Neural cell (in vitro differentiated cells): ENCODE data around the gene RTTN. TPM values are rescaled to one million over a fixed set of nuclear protein-coding genes. Genes with fewer than 3 reads are reported as not detected.

Source experiments
- H2AFZ ChIP-seq: fragments of 200-600, 300-800 bp; sonication (generic), shearing (Covaris generic); 2 replicates; pipeline ENCODE4 v1.6.0; 2014; ENCODE audit warnings: low read depth, mild to moderate bottlenecking, antibody characterized with exemption, low read length, moderate library complexity
- H3F3A ChIP-seq: fragments of 200-600 bp; shearing (Covaris generic); 2 replicates; pipeline ENCODE4 v1.6.1; 2016; ENCODE audit warnings: mild to moderate bottlenecking, moderate library complexity, mixed read lengths, antibody characterized with exemption, low read length; ENCODE audit not compliant: insufficient read depth, poor library complexity, severe bottlenecking
- H3K27ac ChIP-seq: fragments of 200-600, 300-800 bp; sonication (generic), shearing (Covaris generic); 2 replicates; pipeline ENCODE4 v1.5.1; 2014; ENCODE audit warnings: mild to moderate bottlenecking, low read length, moderate library complexity
- H3K27me3 ChIP-seq: fragments of 300-800, 200-600 bp; sonication (generic), shearing (Covaris generic); 2 replicates; pipeline ENCODE4 v1.6.0; 2014; ENCODE audit warnings: mild to moderate bottlenecking, low read depth, low read length, moderate library complexity; ENCODE audit not compliant: insufficient read depth
- H3K36me3 ChIP-seq: fragments of 300-800, 200-600 bp; sonication (generic), shearing (Covaris generic); 2 replicates; pipeline ENCODE4 v1.5.1; 2014; ENCODE audit warnings: mild to moderate bottlenecking, antibody characterized with exemption, low read length, moderate library complexity; ENCODE audit not compliant: insufficient read depth
- H3K4me2 ChIP-seq: fragments of 300-800, 200-600 bp; sonication (generic), shearing (Covaris generic); 2 replicates; pipeline ENCODE4 v1.6.0; 2014; ENCODE audit warnings: mild to moderate bottlenecking, low read length
- H3K4me3 ChIP-seq: fragments of 300-800, 200-600 bp; sonication (generic), shearing (Covaris generic); 2 replicates; pipeline ENCODE4 v1.5.1; 2014; ENCODE audit warnings: mild to moderate bottlenecking, low read length, moderate library complexity
- H3K79me2 ChIP-seq: fragments of 200-600 bp; shearing (Covaris generic); replicated peaks from 2 replicates; pipeline ENCODE4 v1.6.0; 2014; ENCODE audit warnings: mild to moderate bottlenecking, low read length, moderate library complexity; ENCODE audit not compliant: insufficient read depth
- H3K9ac ChIP-seq: fragments of 300-800, 200-600 bp; sonication (generic), shearing (Covaris generic); 2 replicates; pipeline ENCODE4 v1.6.1; 2016; ENCODE audit warnings: mild to moderate bottlenecking, low read length, mixed read lengths
- H3K9me2 ChIP-seq: fragments of 200-600 bp; shearing (Covaris generic); 2 replicates; pipeline ENCODE4 v1.6.1; 2016; ENCODE audit warnings: mild to moderate bottlenecking, low read length, mixed read lengths; ENCODE audit not compliant: insufficient read depth
- H3K9me3 ChIP-seq: fragments of 200-600, 300-800 bp; sonication (generic), shearing (Covaris generic); 2 replicates; pipeline ENCODE4 v1.6.1; 2016; ENCODE audit warnings: mild to moderate bottlenecking, mixed run types, low read length, moderate library complexity, mixed read lengths
- H4K20me1 ChIP-seq: fragments of 200-600 bp; shearing (Covaris generic); 2 replicates; pipeline ENCODE4 v1.6.1; 2016; ENCODE audit warnings: mild to moderate bottlenecking, mixed run types; ENCODE audit not compliant: insufficient read depth
- EP300 ChIP-seq: fragments of 450-650 bp; conservative IDR thresholded peaks from 2 replicates; pipeline ENCODE4 v1.6.1; 2014; ENCODE audit warnings: antibody characterized with exemption, mild to moderate bottlenecking, moderate library complexity; ENCODE audit not compliant: poor library complexity, severe bottlenecking
- EZH2 ChIP-seq: fragments of 200-600, 300-800 bp; shearing (Covaris generic), sonication (generic); IDR thresholded peaks from 2 replicates; pipeline ENCODE4 v1.6.1; 2014; ENCODE audit warnings: antibody characterized with exemption, low read length, borderline replicate concordance, mild to moderate bottlenecking; ENCODE audit not compliant: insufficient read depth, poor library complexity, severe bottlenecking
- MXI1 ChIP-seq: fragments of 450-650 bp; conservative IDR thresholded peaks from 2 replicates; pipeline ENCODE4 v1.6.1; 2014; ENCODE audit warnings: antibody characterized with exemption, mild to moderate bottlenecking; ENCODE audit not compliant: poor library complexity, severe bottlenecking
- POLR2AphosphoS5 ChIP-seq: IDR thresholded peaks from 2 replicates; pipeline ENCODE4 v1.6.1; 2012
- RAD21 ChIP-seq: fragments of 450-650 bp; conservative IDR thresholded peaks from 2 replicates; pipeline ENCODE4 v1.6.1; 2014; ENCODE audit warnings: antibody characterized with exemption, mild to moderate bottlenecking, moderate library complexity
- SMC3 ChIP-seq: fragments of 450-650 bp; conservative IDR thresholded peaks from 2 replicates; pipeline ENCODE4 v1.6.1; 2014; ENCODE audit warnings: antibody characterized with exemption, mild to moderate bottlenecking, moderate library complexity; ENCODE audit not compliant: poor library complexity
- TAF1 ChIP-seq: IDR thresholded peaks from 2 replicates; pipeline ENCODE4 v1.6.1; 2012; ENCODE audit warnings: low read depth
- polyA plus RNA-seq: library from polyadenylated mRNA; depleted of rRNA; stranded (reverse); fragments of >200 nt; gene quantifications from 2 replicates; pipeline ENCODE4 v1.2.3, GENCODE V29; 2014
- TF ChIP-seq, protein P1 (sequence below): fragments of 450-650 bp; IDR thresholded peaks from 2 replicates; pipeline ENCODE4 v1.5.1; 2014; ENCODE audit warnings: antibody characterized with exemption, mild to moderate bottlenecking, moderate library complexity; ENCODE audit not compliant: poor library complexity, severe bottlenecking
- TF ChIP-seq, protein P2 (sequence below): IDR thresholded peaks from 2 replicates; pipeline ENCODE4 v1.6.1; 2012; ENCODE audit warnings: borderline replicate concordance

The RTTN gene
- polyA plus RNA-seq, 1 donor from 2014 or later, result 24.2 TPM

DNA sequence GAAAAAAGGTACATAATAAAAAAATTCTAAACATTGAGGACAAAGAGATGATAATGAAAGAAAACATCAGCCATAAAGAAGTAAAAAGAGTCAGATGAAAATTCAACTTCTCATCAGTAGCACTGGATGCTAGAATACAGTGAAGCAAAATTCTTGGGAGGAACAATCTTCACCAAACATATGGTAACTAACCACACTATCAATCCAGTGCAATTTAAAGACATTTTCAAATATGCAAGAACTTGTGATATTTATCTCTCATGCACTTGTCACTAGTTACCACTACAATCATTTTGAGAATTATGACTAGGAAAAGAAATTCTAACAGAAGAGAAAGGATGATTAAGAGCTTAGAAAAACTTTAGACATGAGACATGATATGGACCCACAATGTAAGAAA is 127.4 kb downstream of the RTTN start:
- H3K9me3 ChIP-seq, result no peaks in the 10 kb centered on the region
- TF ChIP-seq EP300 (no peak), POLR2AphosphoS5 (no peak), SMC3 (no peak), EZH2 (no peak), MXI1 (no peak), TAF1 (no peak), RAD21 (no peak)
- TF ChIP-seq, protein P1, sequence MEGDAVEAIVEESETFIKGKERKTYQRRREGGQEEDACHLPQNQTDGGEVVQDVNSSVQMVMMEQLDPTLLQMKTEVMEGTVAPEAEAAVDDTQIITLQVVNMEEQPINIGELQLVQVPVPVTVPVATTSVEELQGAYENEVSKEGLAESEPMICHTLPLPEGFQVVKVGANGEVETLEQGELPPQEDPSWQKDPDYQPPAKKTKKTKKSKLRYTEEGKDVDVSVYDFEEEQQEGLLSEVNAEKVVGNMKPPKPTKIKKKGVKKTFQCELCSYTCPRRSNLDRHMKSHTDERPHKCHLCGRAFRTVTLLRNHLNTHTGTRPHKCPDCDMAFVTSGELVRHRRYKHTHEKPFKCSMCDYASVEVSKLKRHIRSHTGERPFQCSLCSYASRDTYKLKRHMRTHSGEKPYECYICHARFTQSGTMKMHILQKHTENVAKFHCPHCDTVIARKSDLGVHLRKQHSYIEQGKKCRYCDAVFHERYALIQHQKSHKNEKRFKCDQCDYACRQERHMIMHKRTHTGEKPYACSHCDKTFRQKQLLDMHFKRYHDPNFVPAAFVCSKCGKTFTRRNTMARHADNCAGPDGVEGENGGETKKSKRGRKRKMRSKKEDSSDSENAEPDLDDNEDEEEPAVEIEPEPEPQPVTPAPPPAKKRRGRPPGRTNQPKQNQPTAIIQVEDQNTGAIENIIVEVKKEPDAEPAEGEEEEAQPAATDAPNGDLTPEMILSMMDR, result no peak
- TF ChIP-seq, protein P2, sequence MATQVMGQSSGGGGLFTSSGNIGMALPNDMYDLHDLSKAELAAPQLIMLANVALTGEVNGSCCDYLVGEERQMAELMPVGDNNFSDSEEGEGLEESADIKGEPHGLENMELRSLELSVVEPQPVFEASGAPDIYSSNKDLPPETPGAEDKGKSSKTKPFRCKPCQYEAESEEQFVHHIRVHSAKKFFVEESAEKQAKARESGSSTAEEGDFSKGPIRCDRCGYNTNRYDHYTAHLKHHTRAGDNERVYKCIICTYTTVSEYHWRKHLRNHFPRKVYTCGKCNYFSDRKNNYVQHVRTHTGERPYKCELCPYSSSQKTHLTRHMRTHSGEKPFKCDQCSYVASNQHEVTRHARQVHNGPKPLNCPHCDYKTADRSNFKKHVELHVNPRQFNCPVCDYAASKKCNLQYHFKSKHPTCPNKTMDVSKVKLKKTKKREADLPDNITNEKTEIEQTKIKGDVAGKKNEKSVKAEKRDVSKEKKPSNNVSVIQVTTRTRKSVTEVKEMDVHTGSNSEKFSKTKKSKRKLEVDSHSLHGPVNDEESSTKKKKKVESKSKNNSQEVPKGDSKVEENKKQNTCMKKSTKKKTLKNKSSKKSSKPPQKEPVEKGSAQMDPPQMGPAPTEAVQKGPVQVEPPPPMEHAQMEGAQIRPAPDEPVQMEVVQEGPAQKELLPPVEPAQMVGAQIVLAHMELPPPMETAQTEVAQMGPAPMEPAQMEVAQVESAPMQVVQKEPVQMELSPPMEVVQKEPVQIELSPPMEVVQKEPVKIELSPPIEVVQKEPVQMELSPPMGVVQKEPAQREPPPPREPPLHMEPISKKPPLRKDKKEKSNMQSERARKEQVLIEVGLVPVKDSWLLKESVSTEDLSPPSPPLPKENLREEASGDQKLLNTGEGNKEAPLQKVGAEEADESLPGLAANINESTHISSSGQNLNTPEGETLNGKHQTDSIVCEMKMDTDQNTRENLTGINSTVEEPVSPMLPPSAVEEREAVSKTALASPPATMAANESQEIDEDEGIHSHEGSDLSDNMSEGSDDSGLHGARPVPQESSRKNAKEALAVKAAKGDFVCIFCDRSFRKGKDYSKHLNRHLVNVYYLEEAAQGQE, result no peak
- H3K4me3 ChIP-seq, result no peak overlapping the region
- H3K36me3 ChIP-seq, result no peaks in the 10 kb centered on the region
- H3K27ac ChIP-seq, result no peak overlapping the region
- H3K79me2 ChIP-seq, result no peaks in the 10 kb centered on the region
- H3F3A ChIP-seq, result no peaks in the 10 kb centered on the region
- no peaks in the 10 kb centered on the region for H3K27me3 ChIP-seq
- H2AFZ ChIP-seq, result no peak overlapping the region
- H3K9ac ChIP-seq, result no peak overlapping the region
- no peaks in the 10 kb centered on the region for H4K20me1 ChIP-seq
- no peaks in the 10 kb centered on the region for H3K9me2 ChIP-seq
- H3K4me2 ChIP-seq, result no peak overlapping the region

DNA sequence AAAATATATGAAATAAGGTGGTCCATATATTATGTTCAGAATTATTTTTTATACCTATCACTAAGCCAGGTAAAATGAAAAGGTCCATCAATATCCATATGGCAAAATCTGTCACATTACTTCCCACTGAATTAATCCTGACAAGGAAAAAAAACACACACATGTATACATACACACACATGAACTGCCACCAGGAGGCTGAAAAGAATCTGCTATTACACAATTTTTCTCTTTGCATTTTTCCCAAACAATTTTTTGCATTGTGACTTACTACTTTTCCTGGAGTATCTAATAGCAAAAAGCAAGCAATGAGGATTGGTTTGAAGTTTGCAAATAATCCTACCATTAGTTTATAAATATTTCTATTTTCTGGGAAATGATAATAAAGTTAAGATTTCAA is 129.6 kb downstream of the RTTN start:
- no peaks in the 10 kb centered on the region for H3F3A ChIP-seq
- no peak overlapping the region for H3K4me2 ChIP-seq
- H2AFZ ChIP-seq, result no peak overlapping the region
- H3K9me3 ChIP-seq, result no peaks in the 10 kb centered on the region
- H3K9ac ChIP-seq, result no peak overlapping the region
- H3K27ac ChIP-seq, result no peak overlapping the region
- no peaks in the 10 kb centered on the region for H3K79me2 ChIP-seq
- H4K20me1 ChIP-seq, result no peaks in the 10 kb centered on the region
- TF ChIP-seq EZH2 (no peak), SMC3 (no peak), TAF1 (no peak), RAD21 (no peak), POLR2AphosphoS5 (no peak), MXI1 (no peak), EP300 (no peak)
- TF ChIP-seq, protein P1, result no peak
- TF ChIP-seq, protein P2, result no peak
- no peaks in the 10 kb centered on the region for H3K9me2 ChIP-seq
- H3K4me3 ChIP-seq, result no peak overlapping the region
- H3K36me3 ChIP-seq, result no peaks in the 10 kb centered on the region
- H3K27me3 ChIP-seq, result no peaks in the 10 kb centered on the region
